IPS-18c (cell line): Measurements from ENCODE around the gene NDOR1.

Experiments used
- H3K4me3 ChIP-seq: 2 replicates; pipeline ENCODE4 v1.7.0; 2013; ENCODE audit warnings: low read depth, mild to moderate bottlenecking, low read length, moderate library complexity; ENCODE audit not compliant: insufficient read depth
- H3K9me3 ChIP-seq: one replicate; pipeline ENCODE4 v1.6.1; 2013; ENCODE audit warnings: mild to moderate bottlenecking, low read length, moderate library complexity; ENCODE audit not compliant: control insufficient read depth, insufficient read depth

Gene NDOR1

GRCh38 chr9:137222190-137223077 is 16.9 kb downstream of the NDOR1 start, which contains the start of gene RNF208:
RNF208 (minus strand) TSS chr9:137222240; CDS start chr9:137221212, 1,028 bp downstream.
- peak within 1 kb of the TSS; percentile 66 for H3K4me3 ChIP-seq

GRCh38 chr9:137223078-137223970 is 17.8 kb downstream of the NDOR1 start:
- peak overlapping the region; percentile 80 for H3K4me3 ChIP-seq

More at GRCh38 chr9:137222190-137223077, 16.9 kb downstream of the NDOR1 start, which contains the start of gene RNF208:
- peaks cover 2% of the 10 kb centered on the region for H3K9me3 ChIP-seq

GRCh38 chr9:137224830-137225694 is 19.6 kb downstream of the NDOR1 start, which contains the start of gene CYSRT1:
CYSRT1 (plus strand) TSS chr9:137225174; CDS start chr9:137225622, 448 bp downstream.
- H3K9me3 ChIP-seq = peaks cover 2% of the 10 kb centered on the region
- H3K4me3 ChIP-seq = peak within 1 kb of the TSS; percentile 80

More at GRCh38 chr9:137223078-137223970, 17.8 kb downstream of the NDOR1 start:
- H3K9me3 ChIP-seq = peaks cover 2% of the 10 kb centered on the region

GRCh38 chr9:137225699-137226331 is 20.3 kb downstream of the NDOR1 start:
- H3K4me3 ChIP-seq = no peak overlapping the region
- H3K9me3 ChIP-seq = peaks cover 2% of the 10 kb centered on the region

- Histone ChIP-seq H3K9me3 (peaks cover 1% of the 10 kb centered on the region), H3K4me3 (no peak overlapping the region)
These were observed 21.0 kb downstream of the NDOR1 start for GRCh38 chr9:137226338-137227053.

- Histone ChIP-seq H3K4me3 (no peak within 1 kb of the TSS), H3K9me3 (no peaks in the 10 kb centered on the region)
These were observed 21.8 kb downstream of the NDOR1 start, which contains the start of gene RNF224 for GRCh38 chr9:137227054-137227852. RNF224 (plus strand) TSS chr9:137227502; CDS start chr9:137228336, 834 bp downstream.

- H3K4me3 ChIP-seq = no peak overlapping the region
- no peaks in the 10 kb centered on the region for H3K9me3 ChIP-seq
These were observed 22.5 kb downstream of the NDOR1 start for GRCh38 chr9:137227853-137228505.

- Histone ChIP-seq H3K9me3 (no peaks in the 10 kb centered on the region), H3K4me3 (no peak overlapping the region)
These were observed 23.0 kb downstream of the NDOR1 start for GRCh38 chr9:137228506-137228967.

- Histone ChIP-seq H3K4me3 (no peak overlapping the region), H3K9me3 (no peaks in the 10 kb centered on the region)
These were observed 23.7 kb downstream of the NDOR1 start for GRCh38 chr9:137228968-137229896.

GRCh38 chr9:137229903-137230704 is 24.6 kb downstream of the NDOR1 start:
- no peak overlapping the region for H3K4me3 ChIP-seq

GRCh38 chr9:137230705-137231371 is 25.3 kb downstream of the NDOR1 start, which contains the start of gene SLC34A3:
SLC34A3 (plus strand) TSS chr9:137230901; CDS start chr9:137231703, 802 bp downstream.
- Histone ChIP-seq H3K9me3 (no peaks in the 10 kb centered on the region), H3K4me3 (no peak within 1 kb of the TSS)

More at GRCh38 chr9:137229903-137230704, 24.6 kb downstream of the NDOR1 start:
- H3K9me3 ChIP-seq = no peaks in the 10 kb centered on the region

GRCh38 chr9:137231372-137232039 is 26.0 kb downstream of the NDOR1 start:
- no peak overlapping the region for H3K4me3 ChIP-seq
- no peaks in the 10 kb centered on the region for H3K9me3 ChIP-seq
